Adipocyte (in vitro differentiated cells): Measurements from ENCODE around the gene ACACB.

Experiments used
- DNase-seq: peaks from one replicate; pipeline ENCODE4 v3.0.0-alpha.2; 2015; ENCODE audit warnings: low read depth
- H3K27me3 ChIP-seq: replicated peaks from 2 replicates; pipeline ENCODE4 v1.7.0; 2013; ENCODE audit warnings: mild to moderate bottlenecking, low read length, moderate library complexity; ENCODE audit not compliant: control insufficient read depth, insufficient read depth
- H3K36me3 ChIP-seq: 2 replicates; pipeline ENCODE4 v1.7.0; 2013; ENCODE audit warnings: low read length, mild to moderate bottlenecking, moderate library complexity; ENCODE audit not compliant: control insufficient read depth, insufficient read depth, severe bottlenecking
- H3K4me1 ChIP-seq: 2 replicates; pipeline ENCODE4 v1.7.0; 2013; ENCODE audit warnings: mild to moderate bottlenecking, low read length, moderate library complexity; ENCODE audit not compliant: control insufficient read depth, insufficient read depth
- H3K4me3 ChIP-seq: 2 replicates; pipeline ENCODE4 v1.7.0; 2013; ENCODE audit warnings: mild to moderate bottlenecking, low read length, moderate library complexity
- H3K9ac ChIP-seq: 2 replicates; pipeline ENCODE4 v1.7.0; 2013; ENCODE audit warnings: mild to moderate bottlenecking, low read length, moderate library complexity
- H3K9me3 ChIP-seq: 2 replicates; pipeline ENCODE4 v1.7.0; 2013; ENCODE audit warnings: mild to moderate bottlenecking, low read length, moderate library complexity; ENCODE audit not compliant: control insufficient read depth

ACACB gene

GRCh38 chr12:109222062-109222461, 105.7 kb downstream of the ACACB start:
- Histone ChIP-seq H3K36me3 (peaks cover 98% of the 10 kb centered on the region), H3K9me3 (no peaks in the 10 kb centered on the region), H3K4me1 (peaks cover 12% of the 10 kb centered on the region), H3K27me3 (no peaks in the 10 kb centered on the region), H3K4me3 (no peak overlapping the region), H3K9ac (no peak overlapping the region)
- DNase-seq: no peak

- Histone ChIP-seq H3K9ac (no peak overlapping the region), H3K4me3 (no peak overlapping the region), H3K4me1 (peaks cover 12% of the 10 kb centered on the region), H3K9me3 (no peaks in the 10 kb centered on the region), H3K27me3 (no peaks in the 10 kb centered on the region), H3K36me3 (peaks cover 98% of the 10 kb centered on the region)
- no peak for DNase-seq
Measured at GRCh38 chr12:109222496-109222895, 106.1 kb downstream of the ACACB start.

DNA sequence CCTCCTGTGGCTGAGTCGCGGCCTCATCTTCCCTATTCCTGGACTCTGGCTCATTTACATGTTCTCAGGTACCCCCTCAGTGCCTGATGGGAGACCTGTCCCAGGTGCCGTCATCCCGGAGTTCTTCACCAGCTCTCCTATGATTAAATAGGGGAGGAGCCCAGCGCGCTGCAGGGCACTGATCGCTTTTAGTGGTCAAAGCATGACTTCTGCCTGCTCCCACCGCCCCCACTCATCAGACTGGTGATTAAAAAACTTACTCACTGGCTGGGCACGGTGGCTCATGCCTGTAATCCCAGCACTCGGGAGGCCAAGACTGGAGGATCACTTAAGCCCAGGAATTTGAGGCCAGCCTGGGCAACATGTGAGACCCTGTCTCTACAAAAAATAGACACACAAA, 106.8 kb downstream of the ACACB start:
- Histone ChIP-seq H3K4me3 (no peak overlapping the region), H3K9ac (no peak overlapping the region), H3K9me3 (no peaks in the 10 kb centered on the region), H3K4me1 (peaks cover 12% of the 10 kb centered on the region), H3K27me3 (no peaks in the 10 kb centered on the region), H3K36me3 (peaks cover 97% of the 10 kb centered on the region)
- no peak for DNase-seq

- Histone ChIP-seq H3K27me3 (no peaks in the 10 kb centered on the region), H3K4me3 (no peak overlapping the region), H3K36me3 (peaks cover 97% of the 10 kb centered on the region), H3K9ac (no peak overlapping the region), H3K4me1 (peaks cover 12% of the 10 kb centered on the region), H3K9me3 (no peaks in the 10 kb centered on the region)
- no peak for DNase-seq
Measured at GRCh38 chr12:109223868-109224267, 107.5 kb downstream of the ACACB start.

DNA sequence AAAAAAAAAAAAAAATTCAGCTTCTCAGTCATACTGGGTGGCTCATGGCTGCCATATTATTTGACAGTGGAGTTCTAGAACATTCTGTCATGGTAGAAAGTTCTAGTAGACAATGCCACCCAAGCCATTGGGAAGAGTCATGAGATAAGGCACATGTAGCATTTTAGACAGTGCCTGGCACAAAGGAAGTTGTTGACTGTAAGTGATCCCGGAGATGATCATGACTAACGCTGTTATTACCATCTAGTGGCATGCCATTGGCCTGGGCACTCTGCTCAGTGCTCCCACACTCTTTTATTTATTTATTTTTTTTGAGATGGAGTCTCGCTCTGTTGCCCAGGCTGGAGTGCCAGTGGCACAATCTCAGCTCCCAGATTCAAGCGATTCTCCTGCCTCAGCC, 112.3 kb downstream of the ACACB start:
- no peak for DNase-seq
- Histone ChIP-seq H3K9me3 (no peaks in the 10 kb centered on the region), H3K36me3 (peaks cover 97% of the 10 kb centered on the region), H3K4me1 (no peaks in the 10 kb centered on the region), H3K27me3 (no peaks in the 10 kb centered on the region), H3K4me3 (no peak overlapping the region), H3K9ac (no peak overlapping the region)

GRCh38 chr12:109230193-109230592, 113.8 kb downstream of the ACACB start:
- Histone ChIP-seq H3K9me3 (no peaks in the 10 kb centered on the region), H3K4me3 (no peak overlapping the region), H3K36me3 (peaks cover 95% of the 10 kb centered on the region), H3K27me3 (no peaks in the 10 kb centered on the region), H3K9ac (no peak overlapping the region), H3K4me1 (no peaks in the 10 kb centered on the region)
- DNase-seq: no peak

DNA sequence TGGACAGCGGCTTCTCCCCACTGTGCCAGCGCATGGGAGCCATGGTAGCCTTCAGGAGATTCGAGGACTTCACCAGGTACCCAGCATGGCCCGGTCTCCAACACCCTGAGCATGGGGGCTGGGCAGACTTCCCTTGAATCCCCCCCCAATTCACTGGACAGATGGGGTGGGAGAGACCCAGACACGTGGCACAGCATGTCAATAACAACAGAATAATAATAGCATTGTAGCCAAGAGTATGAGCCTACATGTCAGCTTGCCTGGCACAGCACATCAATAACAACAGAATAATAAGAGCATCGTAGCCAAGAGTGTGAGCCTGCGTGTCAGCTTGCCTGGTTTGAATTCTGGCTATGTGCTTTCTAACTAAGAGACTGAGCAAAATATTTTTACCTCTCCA, 116.3 kb downstream of the ACACB start:
- H3K27me3 ChIP-seq: no peaks in the 10 kb centered on the region
- no peak overlapping the region for H3K4me3 ChIP-seq
- no peaks in the 10 kb centered on the region for H3K9me3 ChIP-seq
- no peaks in the 10 kb centered on the region for H3K4me1 ChIP-seq
- no peak overlapping the region for H3K9ac ChIP-seq
- no peak for DNase-seq
- peaks cover 96% of the 10 kb centered on the region for H3K36me3 ChIP-seq

DNA sequence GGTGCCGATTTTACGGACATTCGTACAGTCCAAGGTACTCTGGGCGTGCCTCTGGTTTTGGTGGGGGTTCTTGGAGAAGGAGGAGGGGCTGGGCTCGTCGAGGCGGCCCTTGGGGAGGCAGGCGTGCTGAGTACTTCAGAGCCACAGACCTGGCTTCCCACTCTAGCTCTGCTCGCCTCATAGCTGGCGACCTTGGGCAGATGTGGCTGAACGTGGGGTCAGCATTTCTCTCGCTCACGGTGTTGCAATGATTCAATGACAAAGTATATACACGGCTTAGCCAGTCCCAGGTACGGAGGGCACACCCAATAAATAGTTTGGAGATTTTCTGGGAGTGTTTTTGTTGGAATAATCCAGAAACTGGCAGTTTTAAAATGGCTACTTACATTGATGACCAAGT, 117.6 kb downstream of the ACACB start:
- Histone ChIP-seq H3K27me3 (no peaks in the 10 kb centered on the region), H3K9ac (no peak overlapping the region), H3K9me3 (no peaks in the 10 kb centered on the region), H3K4me3 (no peak overlapping the region), H3K4me1 (no peaks in the 10 kb centered on the region), H3K36me3 (peaks cover 94% of the 10 kb centered on the region)
- no peak for DNase-seq

DNA sequence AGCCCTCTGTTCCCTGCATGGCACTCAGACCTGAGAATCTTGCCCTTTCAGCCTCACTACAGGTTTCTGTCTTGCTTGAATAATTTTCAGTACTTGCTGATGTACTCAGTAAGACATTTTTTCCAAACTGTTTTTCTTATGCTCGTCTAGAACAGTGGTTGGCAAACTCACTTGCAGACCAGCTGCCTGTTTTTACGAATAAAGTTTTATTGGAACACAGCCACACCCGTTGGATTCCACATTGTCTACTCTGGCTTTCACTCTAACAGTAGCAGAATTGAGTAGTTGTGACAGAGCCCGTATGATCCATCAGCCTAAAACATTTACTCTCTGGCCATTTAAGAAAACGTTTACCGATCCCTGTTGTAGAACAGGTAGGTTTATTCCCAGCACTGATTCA, 119.9 kb downstream of the ACACB start:
- Histone ChIP-seq H3K36me3 (peaks cover 93% of the 10 kb centered on the region), H3K4me3 (no peak overlapping the region), H3K9me3 (no peaks in the 10 kb centered on the region), H3K4me1 (no peaks in the 10 kb centered on the region), H3K9ac (no peak overlapping the region), H3K27me3 (no peaks in the 10 kb centered on the region)
- no peak for DNase-seq

DNA sequence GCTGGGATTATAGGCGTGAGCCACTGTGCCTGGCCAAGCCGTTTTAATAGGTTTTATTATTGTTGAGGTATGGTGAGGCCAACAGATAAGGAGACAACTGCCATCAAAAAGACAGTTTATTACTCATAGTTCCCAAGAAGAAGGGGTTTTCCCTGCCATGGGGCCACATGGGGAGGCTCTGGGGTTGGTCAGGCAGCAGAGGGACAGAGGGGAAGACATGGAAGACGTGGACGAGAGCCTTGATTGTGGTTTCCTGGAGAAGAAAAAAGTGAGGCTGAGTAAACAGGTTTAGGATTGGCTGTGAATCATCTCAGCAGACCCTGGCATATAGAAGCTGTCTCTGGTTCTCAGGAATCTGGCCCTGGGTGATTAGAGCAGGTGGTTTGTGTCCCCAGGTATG, 122.8 kb downstream of the ACACB start:
- no peak for DNase-seq
- no peak overlapping the region for H3K9ac ChIP-seq

GRCh38 chr12:109239691-109240090, 123.3 kb downstream of the ACACB start:
- DNase-seq: no peak
- H3K27me3 ChIP-seq: no peaks in the 10 kb centered on the region
- H3K9me3 ChIP-seq: no peaks in the 10 kb centered on the region
- H3K9ac ChIP-seq: no peak overlapping the region
- H3K36me3 ChIP-seq: peaks cover 93% of the 10 kb centered on the region
- H3K4me3 ChIP-seq: no peak overlapping the region
- no peaks in the 10 kb centered on the region for H3K4me1 ChIP-seq

More for the DNA sequence above, 122.8 kb downstream of the ACACB start:
- Histone ChIP-seq H3K4me1 (no peaks in the 10 kb centered on the region), H3K36me3 (peaks cover 91% of the 10 kb centered on the region), H3K9me3 (no peaks in the 10 kb centered on the region), H3K27me3 (no peaks in the 10 kb centered on the region), H3K4me3 (no peak overlapping the region)

- Histone ChIP-seq H3K9ac (no peak overlapping the region), H3K4me1 (no peaks in the 10 kb centered on the region), H3K27me3 (no peaks in the 10 kb centered on the region), H3K9me3 (no peaks in the 10 kb centered on the region), H3K4me3 (no peak overlapping the region), H3K36me3 (peaks cover 93% of the 10 kb centered on the region)
- no peak for DNase-seq
Measured at GRCh38 chr12:109240365-109240764, 124.0 kb downstream of the ACACB start.
